Epidermal melanocyte (primary cell): ENCODE results near the gene ALDH1A1.

Experiments used
- DNase-seq: peaks from one replicate; pipeline ENCODE4 v3.0.0; 2011; ENCODE audit warnings: low spot score; ENCODE audit not compliant: insufficient read length

ALDH1A1 gene

DNA sequence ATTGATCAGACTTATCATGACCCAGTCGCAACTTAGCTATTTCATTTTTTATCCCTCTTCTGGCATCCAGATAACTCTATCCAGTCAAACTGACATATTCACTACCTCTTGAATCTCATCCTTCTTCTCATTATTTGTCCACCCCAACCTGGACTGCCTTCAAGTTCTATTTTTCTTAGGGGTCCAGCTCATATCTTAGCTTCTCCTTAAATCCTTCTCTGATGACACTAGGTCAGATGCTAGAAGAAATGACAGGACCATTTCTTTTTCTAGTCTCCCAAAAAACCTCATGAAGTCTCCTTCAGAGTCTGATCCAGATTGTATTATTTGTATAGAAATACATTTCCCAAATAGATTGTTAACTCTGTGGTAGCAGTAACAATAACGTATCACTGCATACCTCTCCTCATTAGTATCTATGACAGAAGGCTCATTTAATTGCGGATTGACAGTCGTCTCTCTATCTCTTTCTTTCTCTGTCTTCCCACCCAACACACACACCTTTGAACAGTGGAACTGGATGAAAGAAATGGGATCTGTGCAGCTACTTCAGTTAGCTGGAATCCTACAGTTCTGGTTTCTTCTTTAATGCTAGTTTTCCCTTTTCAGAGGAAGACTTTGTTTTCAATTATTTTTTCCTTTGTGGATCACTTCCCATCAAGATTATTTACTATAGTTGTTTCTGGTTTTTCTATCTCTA is 33.5 kb downstream of the ALDH1A1 start:
- no peak for DNase-seq

- DNase-seq = no peak
Measured at GRCh38 chr9:72917892-72918509, 34.9 kb downstream of the ALDH1A1 start.

- no peak for DNase-seq
Measured at GRCh38 chr9:72915659-72916058, 37.2 kb downstream of the ALDH1A1 start.

DNA sequence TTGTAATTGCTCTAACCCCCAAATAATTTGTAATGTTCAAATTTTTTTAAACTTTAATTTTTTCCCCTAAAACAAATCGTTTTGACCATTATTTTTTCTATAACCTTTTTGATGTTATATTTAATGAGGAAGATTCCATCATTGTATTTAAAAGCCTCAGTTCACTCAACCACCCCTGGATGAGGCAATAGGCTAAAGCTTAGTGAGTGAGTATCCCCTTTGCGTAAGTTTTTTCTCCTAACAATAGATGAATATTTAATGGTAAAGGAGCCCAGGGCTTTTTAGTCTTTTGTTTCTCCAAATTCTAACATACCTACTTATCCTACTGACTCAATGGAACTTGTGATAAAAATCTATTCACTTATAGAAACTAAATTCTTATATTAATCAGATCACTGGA is 38.1 kb downstream of the ALDH1A1 start:
- DNase-seq = no peak

- no peak for DNase-seq
Measured at GRCh38 chr9:72913382-72914009, 39.4 kb downstream of the ALDH1A1 start.

GRCh38 chr9:72912476-72913381 is 40.1 kb downstream of the ALDH1A1 start:
- DNase-seq = no peak

GRCh38 chr9:72911816-72912215 is 41.0 kb downstream of the ALDH1A1 start:
- no peak for DNase-seq

DNA sequence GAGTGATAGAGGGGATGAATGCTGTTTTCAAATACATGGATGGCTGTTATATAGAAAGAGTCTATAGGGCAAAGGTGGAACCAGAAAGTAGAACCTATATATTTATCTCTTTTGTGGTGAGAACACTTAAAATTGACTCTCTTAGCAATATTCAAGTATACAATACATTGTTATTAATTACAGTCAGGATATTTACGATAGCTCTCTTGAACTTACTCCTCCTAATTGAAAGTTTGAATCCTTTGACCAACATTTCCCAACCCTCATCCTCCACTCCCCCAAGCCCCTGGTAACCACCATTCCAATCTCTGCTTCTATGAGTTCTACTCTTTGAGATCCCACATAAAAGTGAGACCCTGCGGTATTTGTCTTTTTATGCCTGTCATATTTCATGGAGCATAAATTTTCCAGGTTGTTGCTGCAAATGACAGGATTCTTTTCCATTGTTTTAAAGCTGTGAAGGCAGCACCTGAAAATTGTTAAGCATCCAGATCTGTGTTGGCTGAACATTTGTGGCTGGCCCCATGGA is 41.5 kb downstream of the ALDH1A1 start:
- DNase-seq = no peak

DNA sequence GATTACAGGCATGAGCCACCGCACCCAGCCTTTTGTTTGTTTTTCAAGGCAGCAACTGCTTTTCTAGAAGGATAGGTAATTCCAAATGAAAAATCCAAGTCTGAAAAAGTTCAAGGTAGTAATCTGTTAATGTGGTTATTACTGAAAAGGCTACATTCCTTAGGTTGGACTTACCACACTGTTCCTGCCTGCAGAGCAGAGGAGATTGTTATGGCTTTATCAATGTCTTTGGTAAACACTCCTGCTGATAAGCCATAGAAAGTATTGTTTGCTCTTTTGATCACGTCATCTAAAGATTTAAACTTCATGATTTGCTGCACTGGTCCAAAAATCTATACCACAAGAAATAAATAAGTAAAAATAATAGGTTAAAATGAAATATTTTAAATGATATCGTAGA is 43.4 kb downstream of the ALDH1A1 start:
- DNase-seq = no peak

- no peak for DNase-seq
Measured at GRCh38 chr9:72907421-72907820, 45.4 kb downstream of the ALDH1A1 start.

GRCh38 chr9:72906810-72907209 is 46.0 kb downstream of the ALDH1A1 start:
- DNase-seq = no peak

- no peak for DNase-seq
Measured at GRCh38 chr9:72905514-72906480, 47.1 kb downstream of the ALDH1A1 start.

DNA sequence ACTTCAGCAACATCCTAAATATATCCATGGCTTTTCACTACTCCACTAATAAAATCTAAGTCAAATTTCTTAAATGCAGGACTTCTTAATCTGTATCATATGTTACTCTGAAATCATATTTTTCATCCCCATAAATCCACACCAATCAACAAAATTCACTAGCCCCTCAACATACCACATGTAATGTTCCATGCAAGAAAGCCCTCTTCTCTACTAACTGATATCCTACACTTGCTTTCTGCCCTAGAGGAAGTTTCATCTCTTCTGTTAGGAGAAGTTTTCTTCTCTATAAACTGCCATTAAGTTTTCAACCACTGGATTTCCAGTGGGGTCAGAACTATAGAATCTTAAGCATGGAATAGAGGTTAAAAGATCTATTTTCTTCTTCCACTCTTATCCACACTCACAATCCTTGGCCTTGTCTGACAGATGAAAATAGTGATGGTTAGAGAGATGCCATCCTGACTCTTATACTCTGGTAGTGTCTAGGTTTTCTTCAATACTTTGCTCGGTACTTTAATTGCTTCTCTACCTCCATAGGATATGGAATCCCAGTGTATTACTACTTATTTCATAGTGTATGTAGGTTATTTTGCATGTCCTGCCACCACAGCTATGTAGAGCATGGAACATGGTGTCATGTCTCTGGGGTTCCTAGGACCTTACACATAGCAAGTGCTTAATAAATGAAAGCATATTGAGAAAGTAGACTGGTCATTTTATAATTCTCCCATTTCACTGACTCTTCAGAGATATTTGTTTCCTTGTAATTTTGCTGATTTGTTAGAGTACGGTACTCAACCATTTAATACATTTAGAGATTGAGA is 48.4 kb downstream of the ALDH1A1 start:
- no peak for DNase-seq

GRCh38 chr9:72903103-72903502 is 49.8 kb downstream of the ALDH1A1 start:
- no peak for DNase-seq

- DNase-seq = no peak
Measured at GRCh38 chr9:72902268-72902667, 50.6 kb downstream of the ALDH1A1 start.

DNA sequence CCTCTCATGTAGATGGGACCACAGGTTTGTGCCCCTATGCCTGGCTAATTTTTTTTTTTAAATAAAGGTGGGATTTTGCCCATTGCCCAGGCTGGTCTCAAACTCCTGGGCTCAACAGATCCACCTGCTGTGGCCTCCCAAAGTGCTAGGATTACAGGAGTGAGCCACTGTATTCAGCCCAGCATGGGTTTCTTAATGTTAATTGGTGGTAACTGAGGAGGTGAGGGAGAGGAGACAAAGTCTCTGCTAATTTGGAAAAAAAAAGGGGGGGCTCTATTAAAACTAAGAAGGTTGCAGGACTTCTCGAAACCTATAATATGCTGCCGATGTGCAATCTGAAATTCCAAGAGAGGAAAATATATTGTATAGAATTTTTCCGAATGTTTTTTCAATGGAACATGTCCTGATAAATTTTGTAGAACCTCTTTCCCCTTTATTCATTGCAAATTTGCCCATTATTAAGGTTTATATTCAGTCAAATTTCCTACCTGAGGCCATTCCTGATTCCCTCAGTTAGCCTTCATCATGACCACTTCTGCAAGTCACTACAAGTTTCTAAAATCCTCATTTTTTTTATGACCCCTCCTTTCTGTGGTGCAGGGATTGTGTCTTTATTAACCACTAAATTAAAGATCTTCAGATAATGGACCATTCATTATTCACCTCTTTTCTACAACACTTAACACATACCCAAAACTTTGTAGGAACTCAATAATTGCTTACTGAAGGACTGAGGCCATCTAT is 52.9 kb downstream of the ALDH1A1 start:
- DNase-seq = no peak

DNA sequence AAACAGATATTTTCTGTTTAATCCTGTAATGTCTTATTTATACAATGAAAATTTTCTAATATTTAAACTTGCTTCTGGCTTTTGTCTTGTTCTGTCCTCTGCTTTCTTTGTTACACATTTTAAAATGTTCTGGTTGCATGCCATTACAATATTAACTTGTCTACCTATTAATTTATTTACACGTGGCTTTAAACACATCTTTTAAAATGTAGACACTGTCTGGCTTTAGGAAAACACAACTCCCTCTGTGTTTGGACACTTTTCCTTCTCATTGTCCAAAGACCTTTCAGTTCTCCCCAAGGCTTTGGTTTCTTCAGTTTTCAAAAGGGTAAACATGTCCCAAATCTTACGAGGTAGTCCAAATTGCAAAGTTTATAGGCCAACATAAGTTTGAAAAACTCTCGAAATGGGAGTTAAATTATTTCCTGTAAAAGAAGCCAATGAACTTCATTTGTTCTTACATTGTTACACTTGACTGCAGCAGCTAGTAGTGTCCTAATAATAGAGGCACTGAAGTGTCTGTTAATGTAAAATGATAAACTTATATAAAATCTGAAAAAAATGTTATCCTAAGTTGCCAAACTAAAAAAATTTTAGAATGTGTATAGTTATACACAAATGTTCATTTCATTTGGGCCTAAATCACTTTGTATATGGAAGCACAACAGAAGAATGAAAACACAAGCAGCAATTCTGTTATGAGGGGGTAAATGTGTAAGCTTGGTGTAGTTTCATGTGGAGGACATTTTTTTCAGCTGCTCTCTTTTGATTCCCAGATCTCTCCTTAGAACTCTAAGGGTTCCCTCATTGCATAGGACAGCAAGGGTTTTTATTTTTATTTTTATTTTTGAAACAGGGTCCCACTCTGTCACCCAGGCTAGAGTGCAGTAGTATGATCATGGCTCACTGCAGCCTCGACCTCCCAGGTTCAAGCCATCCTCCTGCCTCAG is 53.8 kb downstream of the ALDH1A1 start:
- no peak for DNase-seq

DNA sequence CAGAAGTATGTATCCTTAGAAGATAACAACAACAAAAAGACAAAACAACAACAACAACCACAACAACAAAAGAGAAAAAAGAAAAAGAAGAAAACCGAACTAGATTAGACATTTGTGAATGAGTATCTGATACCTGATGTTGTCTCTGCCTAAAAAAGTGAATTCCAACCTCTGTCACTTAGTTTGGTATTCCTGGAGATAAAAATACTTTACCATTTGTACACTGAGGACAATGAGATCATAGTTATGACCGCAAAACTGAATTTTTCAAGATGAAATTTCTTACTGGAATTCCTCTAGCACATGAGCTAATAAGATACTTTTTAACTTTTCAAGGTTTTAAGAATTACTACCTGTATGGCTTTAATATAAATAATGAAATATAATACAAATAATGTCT is 54.5 kb downstream of the ALDH1A1 start:
- DNase-seq = no peak
